OCI-LY1 (cell line): ENCODE data around the gene SETD5.

ENCODE experiments used
- H2AFZ ChIP-seq: fragments of 200-600 bp; sonication (generic), shearing (Covaris generic); 2 replicates; pipeline ENCODE4 v1.6.0; 2014; ENCODE audit warnings: antibody characterized with exemption, mild to moderate bottlenecking, low read length
- H3F3A ChIP-seq: fragments of 200-600 bp; sonication (generic), shearing (Covaris generic); 2 replicates; pipeline ENCODE4 v1.6.0; 2014; ENCODE audit warnings: mild to moderate bottlenecking, antibody characterized with exemption, low read length, moderate library complexity; ENCODE audit not compliant: insufficient read depth
- H3K27ac ChIP-seq: fragments of 200-600 bp; sonication (generic); 2 replicates; pipeline ENCODE4 v1.5.1; 2014; ENCODE audit warnings: low read length, mixed run types, mild to moderate bottlenecking, low read depth; ENCODE audit not compliant: poor library complexity, severe bottlenecking
- H3K27me3 ChIP-seq: fragments of 200-600 bp; sonication (generic); 2 replicates; pipeline ENCODE4 v1.6.0; 2014; ENCODE audit warnings: antibody characterized with exemption, mild to moderate bottlenecking, low read length, moderate library complexity; ENCODE audit not compliant: insufficient read depth
- H3K36me3 ChIP-seq: fragments of 200-600 bp; sonication (generic); 2 replicates; pipeline ENCODE4 v1.6.1; 2014; ENCODE audit warnings: mild to moderate bottlenecking, antibody characterized with exemption, low read length, moderate library complexity, mixed read lengths; ENCODE audit not compliant: insufficient read depth
- H3K4me1 ChIP-seq: fragments of 200-600 bp; sonication (generic); 2 replicates; pipeline ENCODE4 v1.5.1; 2014; ENCODE audit warnings: mild to moderate bottlenecking, low read length, moderate library complexity; ENCODE audit not compliant: insufficient read depth, severe bottlenecking
- H3K4me2 ChIP-seq: fragments of 200-600 bp; sonication (generic), shearing (Covaris generic); 2 replicates; pipeline ENCODE4 v1.6.1; 2014; ENCODE audit warnings: low read length
- H3K4me3 ChIP-seq: fragments of 200-600 bp; sonication (generic); 2 replicates; pipeline ENCODE4 v1.5.1; 2014; ENCODE audit warnings: low read length, low read depth, mild to moderate bottlenecking, mixed read lengths; ENCODE audit not compliant: poor library complexity, severe bottlenecking
- H3K79me2 ChIP-seq: fragments of 200-600 bp; shearing (Covaris generic); 2 replicates; pipeline ENCODE4 v1.6.1; 2016; ENCODE audit warnings: mixed run types, low read length, mixed read lengths; ENCODE audit not compliant: insufficient read depth
- H3K9ac ChIP-seq: fragments of 200-600 bp; sonication (generic), shearing (Covaris generic); 2 replicates; pipeline ENCODE4 v1.6.1; 2014; ENCODE audit warnings: mild to moderate bottlenecking, low read length, mixed read lengths
- H3K9me2 ChIP-seq: fragments of 200-600 bp; sonication (generic), shearing (Covaris generic); 2 replicates; pipeline ENCODE4 v1.6.1; 2014; ENCODE audit warnings: low read depth, mild to moderate bottlenecking, low read length, mixed read lengths
- H3K9me3 ChIP-seq: fragments of 200-600 bp; shearing (Covaris generic); 2 replicates; pipeline ENCODE4 v1.6.1; 2014; ENCODE audit warnings: low read length, mixed read lengths
- H4K20me1 ChIP-seq: fragments of 200-600 bp; sonication (generic), shearing (Covaris generic); 2 replicates; pipeline ENCODE4 v1.6.0; 2016; ENCODE audit warnings: mild to moderate bottlenecking, low read length; ENCODE audit not compliant: insufficient read depth
- EZH2 ChIP-seq: fragments of 200-600 bp; sonication (generic), shearing (Covaris generic); IDR thresholded peaks from 2 replicates; pipeline ENCODE4 v1.8.0; 2017; ENCODE audit warnings: borderline replicate concordance, mixed run types, mild to moderate bottlenecking, antibody characterized with exemption, low read length, moderate library complexity, mixed read lengths
- TF ChIP-seq, protein P1 (sequence below): fragments of 200-600 bp; sonication (generic), shearing (Covaris generic); IDR thresholded peaks from 2 replicates; pipeline ENCODE4 v1.5.1; 2017; ENCODE audit warnings: mild to moderate bottlenecking, antibody characterized with exemption, low read length, moderate library complexity, mixed read lengths

The SETD5 gene

DNA sequence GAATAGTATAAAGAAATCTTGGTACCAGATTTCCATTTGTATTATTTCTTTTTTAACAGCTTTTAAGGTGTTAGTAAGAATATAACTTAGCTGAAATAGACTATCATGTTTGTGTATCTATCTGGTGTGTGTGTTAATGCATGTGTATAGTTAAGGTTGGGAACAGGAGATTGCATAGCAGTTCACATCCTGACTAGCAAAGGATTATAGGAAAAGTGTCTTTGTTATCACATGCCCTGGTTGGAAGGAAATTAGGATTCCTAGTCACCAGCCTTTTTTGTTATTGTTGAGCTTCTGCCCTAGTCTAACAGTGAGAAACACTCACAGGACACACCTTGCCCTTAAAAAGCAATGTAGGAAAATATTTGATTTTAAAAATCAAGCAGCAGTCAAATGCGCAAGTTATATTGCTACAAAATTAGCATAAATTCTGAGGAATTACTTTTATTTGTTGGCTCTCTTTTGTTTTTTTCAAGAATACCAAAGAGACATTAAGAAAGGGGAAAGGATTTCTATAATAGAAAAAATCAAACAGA, 58.2 kb downstream of the SETD5 start:
- Histone ChIP-seq H3K4me3 (no peak overlapping the region), H3K4me1 (no peaks in the 10 kb centered on the region), H3K79me2 (no peaks in the 10 kb centered on the region; the same call in 1 of the 2 replicates), H3K9ac (no peak overlapping the region), H3K27me3 (no peaks in the 10 kb centered on the region), H3K4me2 (no peak overlapping the region), H3F3A (no peaks in the 10 kb centered on the region), H3K9me2 (no peaks in the 10 kb centered on the region), H3K9me3 (no peaks in the 10 kb centered on the region), H3K27ac (no peak overlapping the region), H3K36me3 (peaks cover 79% of the 10 kb centered on the region), H2AFZ (no peak overlapping the region), H4K20me1 (no peaks in the 10 kb centered on the region)
- no peak for TF ChIP-seq EZH2
- TF ChIP-seq, protein P1, sequence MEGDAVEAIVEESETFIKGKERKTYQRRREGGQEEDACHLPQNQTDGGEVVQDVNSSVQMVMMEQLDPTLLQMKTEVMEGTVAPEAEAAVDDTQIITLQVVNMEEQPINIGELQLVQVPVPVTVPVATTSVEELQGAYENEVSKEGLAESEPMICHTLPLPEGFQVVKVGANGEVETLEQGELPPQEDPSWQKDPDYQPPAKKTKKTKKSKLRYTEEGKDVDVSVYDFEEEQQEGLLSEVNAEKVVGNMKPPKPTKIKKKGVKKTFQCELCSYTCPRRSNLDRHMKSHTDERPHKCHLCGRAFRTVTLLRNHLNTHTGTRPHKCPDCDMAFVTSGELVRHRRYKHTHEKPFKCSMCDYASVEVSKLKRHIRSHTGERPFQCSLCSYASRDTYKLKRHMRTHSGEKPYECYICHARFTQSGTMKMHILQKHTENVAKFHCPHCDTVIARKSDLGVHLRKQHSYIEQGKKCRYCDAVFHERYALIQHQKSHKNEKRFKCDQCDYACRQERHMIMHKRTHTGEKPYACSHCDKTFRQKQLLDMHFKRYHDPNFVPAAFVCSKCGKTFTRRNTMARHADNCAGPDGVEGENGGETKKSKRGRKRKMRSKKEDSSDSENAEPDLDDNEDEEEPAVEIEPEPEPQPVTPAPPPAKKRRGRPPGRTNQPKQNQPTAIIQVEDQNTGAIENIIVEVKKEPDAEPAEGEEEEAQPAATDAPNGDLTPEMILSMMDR, result no peak

- H2AFZ ChIP-seq, result no peak overlapping the region
- H3K27ac ChIP-seq, result no peak overlapping the region
- H3K4me1 ChIP-seq, result no peaks in the 10 kb centered on the region
- no peaks in the 10 kb centered on the region for H3F3A ChIP-seq
- TF ChIP-seq, protein P1, result no peak
- no peak for TF ChIP-seq EZH2
- H3K9me2 ChIP-seq, result no peaks in the 10 kb centered on the region
- no peak overlapping the region for H3K4me2 ChIP-seq
- H4K20me1 ChIP-seq, result no peaks in the 10 kb centered on the region
- H3K79me2 ChIP-seq, result no peaks in the 10 kb centered on the region
- H3K4me3 ChIP-seq, result no peak overlapping the region
- H3K9me3 ChIP-seq, result no peaks in the 10 kb centered on the region
- no peaks in the 10 kb centered on the region for H3K27me3 ChIP-seq
- peaks cover 98% of the 10 kb centered on the region for H3K36me3 ChIP-seq
- H3K9ac ChIP-seq, result no peak overlapping the region
Observed at GRCh38 chr3:9467451-9467850, 70.0 kb downstream of the SETD5 start.

- no peaks in the 10 kb centered on the region for H3K9me3 ChIP-seq
- no peaks in the 10 kb centered on the region for H3K79me2 ChIP-seq
- no peak overlapping the region for H3K4me3 ChIP-seq
- H3K27ac ChIP-seq, result no peak overlapping the region
- H3F3A ChIP-seq, result no peaks in the 10 kb centered on the region
- H2AFZ ChIP-seq, result no peak overlapping the region
- H3K9me2 ChIP-seq, result no peaks in the 10 kb centered on the region
- TF ChIP-seq, protein P1, result no peak
- no peak for TF ChIP-seq EZH2
- H3K27me3 ChIP-seq, result no peaks in the 10 kb centered on the region
- no peak overlapping the region for H3K4me2 ChIP-seq
- no peaks in the 10 kb centered on the region for H4K20me1 ChIP-seq
- H3K36me3 ChIP-seq, result peaks cover 99% of the 10 kb centered on the region
- H3K9ac ChIP-seq, result no peak overlapping the region
- H3K4me1 ChIP-seq, result no peaks in the 10 kb centered on the region
Observed at GRCh38 chr3:9468460-9468859, 71.0 kb downstream of the SETD5 start.
